Activated CD4-positive, alpha-beta T cell treated with anti-CD3 and anti-CD28 coated beads for 48 hours (primary cell): ENCODE results near the gene REXO4.
"Not testable (repeated sequence)": the region's sequence is repeated elsewhere in the genome, so short reads cannot be mapped to it uniquely, and the experiment has no call there.

Experiments used
- DNase-seq: peaks from one replicate; pipeline ENCODE4 v3.0.0-alpha.2; 2020

REXO4 gene

DNA sequence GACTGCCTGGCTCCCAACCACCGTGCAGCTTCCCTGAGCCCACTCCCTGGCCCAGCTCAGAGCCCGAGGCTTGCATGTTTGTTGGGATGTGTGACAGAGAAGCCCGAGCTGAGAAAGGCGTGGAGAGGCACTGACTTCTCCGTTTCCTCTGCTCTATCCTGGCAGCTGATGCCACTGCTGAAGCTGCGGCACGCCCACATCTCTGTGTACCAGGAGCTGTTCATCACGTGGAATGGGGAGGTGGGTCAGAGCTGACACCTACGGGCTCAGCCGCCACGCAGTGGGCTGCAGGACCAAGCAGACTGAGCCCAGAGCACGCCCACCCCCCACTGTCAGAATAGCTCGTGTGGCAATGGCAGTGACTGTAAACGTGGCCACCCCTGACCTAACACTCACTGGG lies 32.4 kb downstream of the REXO4 start:
- no peak for DNase-seq

DNA sequence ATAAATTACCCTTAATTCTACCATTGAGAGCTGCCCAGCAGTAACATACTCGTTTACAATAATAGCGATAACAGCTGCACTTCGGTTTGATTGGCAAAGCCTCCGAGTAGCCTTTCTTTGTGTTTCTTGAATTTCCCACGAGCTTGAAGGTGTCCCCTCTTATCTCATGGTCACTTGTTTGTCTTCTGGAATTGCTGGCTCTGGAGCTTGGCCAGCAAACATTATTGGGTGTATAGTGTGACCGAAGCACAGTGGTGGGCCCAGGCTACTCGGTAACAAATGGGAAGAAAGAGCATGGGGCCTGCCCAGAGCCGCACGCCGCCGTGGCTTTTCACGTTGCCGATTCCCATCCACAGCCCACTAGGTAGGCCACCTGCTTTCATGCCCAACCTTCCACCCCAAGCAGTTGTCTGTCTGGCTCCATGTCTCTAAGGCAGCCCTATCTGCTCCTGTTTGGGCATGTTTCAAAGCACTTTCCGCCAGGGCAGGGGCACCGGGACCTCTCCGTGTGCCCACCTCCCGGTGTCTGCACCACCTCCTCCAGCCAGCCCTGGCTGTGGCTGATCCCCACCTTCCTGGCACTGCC lies 33.0 kb downstream of the REXO4 start:
- DNase-seq: no peak

DNA sequence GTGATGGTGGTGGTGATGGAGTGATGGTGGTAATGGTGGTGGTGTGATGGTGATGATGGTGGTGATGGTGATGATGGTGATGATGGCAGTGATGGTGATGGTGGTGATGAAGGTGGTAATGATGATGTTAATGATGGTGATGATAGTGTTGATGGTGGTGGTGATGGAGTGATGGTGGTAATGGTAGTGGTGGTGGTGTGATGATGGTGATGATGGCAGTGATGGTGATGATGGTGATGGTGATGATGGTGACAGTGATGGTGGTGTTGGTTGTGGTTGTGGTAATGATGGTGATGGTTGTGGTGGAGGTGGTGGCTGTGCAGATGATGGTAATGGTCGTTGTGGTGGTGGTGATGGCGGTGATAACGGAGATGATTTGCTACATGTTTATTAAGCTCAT lies 34.4 kb downstream of the REXO4 start:
- no peak for DNase-seq

DNA sequence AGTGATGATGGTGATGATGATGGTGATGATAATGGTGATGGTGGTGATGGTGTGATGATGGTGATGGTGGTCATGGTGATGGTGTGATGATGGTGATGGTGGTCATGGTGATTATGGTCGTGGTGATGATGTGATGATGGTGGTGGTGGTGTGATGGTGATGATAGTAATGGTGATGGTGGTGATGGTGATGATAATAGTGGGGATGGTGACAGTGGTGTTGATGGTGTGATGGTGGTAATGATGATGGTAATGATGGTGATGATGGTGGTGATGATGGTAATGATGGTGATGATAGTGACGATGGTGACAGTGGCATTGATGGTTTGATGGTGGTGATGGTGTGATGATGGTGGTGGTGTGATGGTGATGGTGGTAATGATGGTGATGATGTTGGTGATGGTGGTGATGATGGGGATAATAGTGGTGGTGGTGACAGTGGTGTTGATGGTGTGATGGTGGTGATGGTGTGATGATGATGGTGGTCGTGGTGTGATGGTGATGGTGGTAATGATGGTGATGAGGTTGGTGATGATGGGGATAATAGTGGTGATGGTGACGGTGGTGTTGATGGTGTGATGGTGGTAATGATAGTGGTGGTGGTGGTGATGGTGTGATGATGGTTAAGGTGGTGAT lies 35.2 kb downstream of the REXO4 start:
- DNase-seq: no peak

DNA sequence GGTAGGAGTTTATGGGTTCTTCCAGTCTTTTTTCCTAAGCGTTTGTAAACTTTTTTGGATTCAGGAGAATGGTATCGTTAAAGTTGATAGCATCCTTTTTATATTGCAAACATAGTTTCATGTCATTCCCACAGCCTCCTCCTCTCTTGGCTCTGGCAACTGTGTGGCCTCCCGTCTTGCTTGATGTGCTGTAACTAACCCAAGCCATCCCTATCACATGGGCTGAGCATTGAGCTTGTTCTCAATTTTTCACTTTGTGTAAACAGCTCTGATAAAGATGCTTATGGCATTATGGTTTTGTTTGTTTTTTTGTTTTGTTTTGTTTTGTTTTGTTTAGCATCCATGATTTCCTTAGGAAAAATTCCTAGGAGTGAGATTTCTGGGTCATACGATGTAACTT lies 37.1 kb downstream of the REXO4 start:
- DNase-seq: no peak

DNA sequence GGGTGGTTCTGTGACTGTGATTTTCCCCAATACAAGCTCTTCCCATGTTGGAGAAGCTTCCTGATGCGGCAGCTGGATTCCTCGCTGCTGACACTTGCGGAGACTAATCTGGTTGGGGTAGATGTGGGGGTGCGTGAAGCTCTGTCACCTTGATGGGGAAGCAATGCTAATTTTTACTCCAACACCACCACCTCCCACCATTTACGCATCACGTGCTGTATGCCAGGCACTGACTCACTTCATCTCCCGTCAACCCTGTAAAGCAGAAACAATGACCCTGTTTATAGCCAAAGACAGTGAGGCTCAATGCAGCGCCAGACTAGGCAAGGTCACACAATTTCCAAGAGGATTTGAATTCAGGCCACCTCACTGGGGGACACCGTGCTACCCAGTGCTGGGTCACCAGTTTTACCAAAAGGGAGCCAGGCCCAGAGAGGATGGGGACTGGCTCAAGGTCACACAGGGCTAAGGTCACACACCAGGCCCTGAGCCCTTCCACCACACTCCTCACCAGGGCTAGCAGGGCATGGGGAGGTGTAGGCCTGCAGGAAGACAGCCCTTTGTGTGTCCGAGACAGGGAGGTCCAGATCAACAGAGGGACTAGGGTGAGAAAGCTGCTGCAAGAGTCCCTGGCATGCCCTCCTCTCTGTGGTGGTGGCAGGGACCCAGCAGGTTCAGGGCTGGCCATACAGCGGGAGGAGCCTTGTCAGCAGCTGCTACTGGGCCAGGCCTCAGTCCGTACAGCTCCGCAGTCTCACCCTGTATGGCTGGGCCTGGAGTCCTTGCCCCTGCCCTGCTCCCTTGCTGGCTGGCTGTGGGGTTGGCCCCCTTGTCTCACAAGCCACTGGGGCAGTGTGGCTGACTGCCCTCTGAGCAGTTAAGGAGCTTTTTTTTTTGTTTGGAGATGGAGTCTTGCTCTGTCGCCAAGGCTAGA lies 38.4 kb downstream of the REXO4 start:
- no peak for DNase-seq

DNA sequence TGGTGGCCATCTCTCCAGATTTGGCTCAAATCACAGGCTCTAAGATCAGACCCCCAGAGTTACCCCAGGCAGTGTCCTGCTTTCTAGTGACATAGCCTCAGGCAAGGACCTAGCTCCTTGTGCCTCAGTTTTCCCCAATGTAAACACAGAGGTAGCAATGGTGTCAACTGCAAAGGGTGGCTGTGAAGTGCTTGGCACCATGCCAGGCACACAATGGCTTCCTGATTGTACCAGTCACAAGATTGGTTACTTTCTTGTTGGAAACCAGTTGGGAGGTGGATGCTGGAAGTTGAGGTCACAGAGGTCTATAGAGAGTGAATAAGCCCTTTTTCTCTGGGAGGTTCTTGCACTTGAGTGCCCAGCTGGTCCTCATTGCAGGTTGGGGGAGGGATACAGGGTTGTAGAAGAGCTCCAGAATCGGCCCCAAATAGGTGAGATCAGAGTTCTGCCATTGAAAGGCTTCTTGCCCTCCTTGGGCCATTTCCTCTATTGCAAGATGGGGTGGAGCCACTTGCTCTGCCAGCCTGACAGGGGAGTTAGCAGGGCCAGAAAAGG lies 39.3 kb downstream of the REXO4 start:
- no peak for DNase-seq

DNA sequence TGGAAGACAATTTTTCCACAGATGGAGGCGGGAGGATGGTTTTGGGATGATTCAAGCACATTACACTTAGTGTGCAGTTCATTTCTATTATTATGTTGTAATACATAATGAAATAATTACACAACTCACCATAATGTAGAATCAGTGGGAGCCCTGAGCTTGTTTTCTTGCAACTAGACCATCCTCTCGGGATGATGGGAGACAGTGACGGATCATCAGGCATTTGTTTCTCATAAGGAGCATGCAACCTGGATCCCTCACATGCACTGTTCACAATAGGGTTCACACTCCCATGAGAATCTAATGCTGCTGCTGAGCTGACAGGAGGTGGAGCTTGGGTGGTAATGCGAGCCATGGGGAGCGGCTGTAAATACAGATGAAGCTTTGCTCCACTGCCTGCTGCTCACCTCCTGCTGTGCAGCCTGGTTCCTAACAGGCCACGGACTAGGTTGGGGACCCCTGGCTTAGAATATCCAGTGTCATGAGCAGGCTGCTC lies 40.0 kb downstream of the REXO4 start:
- DNase-seq: no peak

DNA sequence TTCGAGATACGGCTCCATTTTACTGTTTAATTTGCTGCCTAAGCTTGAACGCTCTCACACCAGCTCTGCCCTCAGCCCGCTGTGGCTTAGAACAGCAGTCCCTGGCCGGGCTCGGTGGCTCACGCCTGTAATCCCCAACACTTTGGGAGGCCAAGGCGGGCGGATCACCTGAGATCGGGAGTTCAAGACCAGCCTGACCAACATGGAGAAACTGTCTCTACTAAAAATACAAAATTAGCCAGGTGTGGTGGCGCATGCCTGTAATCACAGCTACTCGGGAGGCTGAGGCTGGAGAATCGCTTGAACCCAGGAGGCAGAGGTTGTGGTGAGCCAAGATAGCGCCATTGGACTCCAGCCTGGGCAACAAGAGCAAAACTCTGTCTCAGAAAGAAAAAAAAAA lies 40.5 kb downstream of the REXO4 start:
- not testable (repeated sequence) for DNase-seq

DNA sequence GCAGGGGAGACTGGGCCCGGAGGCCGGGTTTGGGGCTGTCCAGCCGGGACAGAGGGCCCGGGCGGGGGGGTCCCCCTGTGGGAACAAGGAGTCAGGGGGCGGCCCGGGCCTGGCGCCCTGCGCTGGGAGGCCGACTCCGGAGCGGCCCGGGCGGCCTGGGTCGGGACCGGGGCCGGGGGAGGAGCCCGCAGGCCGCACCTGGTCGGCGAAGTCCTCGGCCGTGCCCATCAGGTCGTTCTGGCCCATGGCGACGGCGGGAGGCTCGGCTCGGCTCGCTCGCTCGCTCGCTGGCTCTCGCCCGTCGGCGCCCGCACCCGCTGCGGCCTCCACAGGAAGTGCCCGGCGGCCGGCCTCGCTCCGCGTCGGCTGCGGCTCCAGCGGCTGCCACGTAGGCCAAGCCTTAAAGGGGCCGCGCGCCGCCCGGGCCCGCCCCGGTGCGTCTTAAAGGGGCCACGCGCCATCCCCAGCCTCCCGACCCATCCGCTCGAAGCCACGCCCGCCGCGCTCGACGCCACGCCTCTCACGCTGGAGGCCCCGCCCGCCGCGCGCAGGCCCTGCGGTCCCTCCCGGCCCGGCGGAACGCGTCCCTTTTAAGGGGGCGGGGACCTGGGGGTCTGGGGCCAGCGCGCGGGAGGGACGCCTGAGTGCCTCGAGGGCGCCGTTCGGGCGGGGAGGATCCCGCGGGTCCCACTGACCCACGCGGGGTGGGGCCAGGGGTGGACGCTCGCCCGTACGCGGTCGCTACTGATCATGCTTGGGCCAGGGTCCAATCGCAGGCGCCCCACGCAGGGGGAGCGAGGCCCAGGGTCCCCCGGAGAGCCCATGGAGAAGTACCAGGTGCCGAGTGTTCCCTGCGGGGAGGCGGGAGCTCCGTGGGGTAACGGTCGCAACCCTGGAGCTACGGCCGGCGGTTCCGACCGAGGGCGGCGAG lies 41.8 kb downstream of the REXO4 start, which contains the start of the genes STKLD1 and SURF4:
STKLD1 (plus strand) TSS at position 643 of the 931 bp plus-strand sequence; CDS start at position 751, 108 bp downstream.
SURF4 (minus strand) TSS at position 337 of the 931 bp plus-strand sequence; CDS start at position 246, 91 bp downstream.
- DNase-seq: peak; percentile 97

DNA sequence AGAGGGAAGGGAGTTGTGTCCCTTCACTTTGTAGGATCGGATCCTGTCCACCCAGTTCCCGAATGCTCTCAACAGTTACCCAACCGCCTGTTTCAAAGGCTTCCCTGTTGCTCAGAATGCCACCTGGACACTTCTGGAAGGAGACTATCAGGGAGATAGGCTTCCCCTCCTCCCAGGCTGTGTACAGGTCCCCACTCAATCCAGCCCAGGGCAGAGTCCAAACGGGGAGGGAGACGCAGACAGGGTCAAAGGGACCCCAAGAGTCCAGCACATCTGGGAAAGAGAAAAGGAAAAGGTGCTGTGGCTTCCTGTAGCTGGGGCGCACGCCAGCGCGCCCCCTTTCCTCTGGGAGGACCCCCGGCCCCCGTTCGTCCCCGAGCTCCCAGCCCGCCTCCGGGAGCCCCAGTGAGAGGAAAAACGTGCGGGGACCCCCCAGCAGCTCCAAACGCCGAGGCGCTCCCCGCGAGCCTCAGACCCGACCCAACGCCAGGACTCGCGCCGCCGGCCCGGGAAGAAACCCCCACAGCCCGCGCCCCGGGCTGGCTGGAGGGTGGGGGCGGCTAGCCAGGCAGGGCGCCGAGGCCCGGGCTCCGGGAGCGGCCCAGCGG lies 42.6 kb downstream of the REXO4 start:
- no peak for DNase-seq

DNA sequence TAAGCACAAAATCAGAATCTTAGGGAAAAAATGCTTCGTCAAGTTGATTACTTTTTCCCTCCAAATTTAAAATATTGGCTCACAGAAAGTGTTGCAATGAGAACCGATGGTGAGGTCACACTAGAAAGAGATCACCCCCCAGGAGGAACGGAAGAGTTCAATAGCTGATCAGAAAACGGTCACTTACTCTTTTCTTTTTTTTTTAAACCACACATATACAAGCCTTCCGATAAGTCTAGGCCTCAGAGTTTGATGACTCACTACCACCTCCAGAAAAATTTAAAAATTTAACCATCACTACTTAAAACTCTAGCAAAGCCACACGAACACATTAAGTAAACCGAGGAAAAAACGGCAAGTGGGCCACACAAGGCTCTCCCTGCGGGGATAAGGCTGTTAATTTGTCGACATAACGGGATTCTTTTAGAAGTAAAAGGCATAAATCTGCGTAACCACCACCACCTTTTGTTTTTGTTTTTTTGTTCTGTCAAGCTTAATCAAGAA lies 43.1 kb downstream of the REXO4 start:
- no peak for DNase-seq

DNA sequence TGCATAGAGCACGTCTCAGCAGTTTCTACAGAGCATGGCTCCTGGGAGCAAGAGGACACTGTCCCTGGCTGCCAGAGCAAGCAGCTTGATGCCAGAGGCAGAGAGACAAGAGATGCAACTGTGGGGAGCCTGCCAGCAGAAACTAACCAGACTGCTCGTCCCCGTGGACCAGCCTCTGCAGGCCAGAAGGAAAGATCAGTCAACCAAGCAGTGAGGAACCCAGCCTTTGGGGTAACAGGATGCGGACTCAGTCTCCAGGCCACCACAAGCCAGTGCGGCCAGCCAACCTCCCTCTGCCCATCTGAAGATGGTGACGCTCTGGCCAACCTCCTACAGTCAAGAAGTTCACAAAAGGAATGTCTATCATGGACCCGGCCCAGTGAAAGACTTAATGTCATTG lies 45.7 kb downstream of the REXO4 start:
- no peak for DNase-seq

DNA sequence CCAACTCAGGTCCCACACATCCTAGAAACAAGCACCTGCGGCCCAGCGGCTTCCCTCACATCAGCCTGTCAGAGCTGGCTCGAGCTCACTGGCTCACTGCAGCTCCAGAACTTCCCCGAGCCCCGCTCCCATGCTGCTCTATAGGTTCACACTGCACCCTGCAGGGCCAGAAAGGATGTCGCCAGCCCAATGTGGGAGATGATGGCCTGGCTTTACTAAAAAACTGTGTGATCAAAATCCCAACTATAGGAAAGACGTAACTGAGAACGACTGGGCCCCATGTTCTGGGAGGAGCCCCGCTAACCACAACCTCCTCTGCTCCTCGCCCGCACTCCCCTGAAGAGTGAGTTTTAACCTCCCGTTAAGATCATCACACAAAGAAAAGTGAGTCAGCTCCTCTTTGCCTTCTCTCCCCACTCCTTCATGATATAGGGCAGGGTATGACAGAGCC lies 46.5 kb downstream of the REXO4 start:
- peak; percentile 88 for DNase-seq

DNA sequence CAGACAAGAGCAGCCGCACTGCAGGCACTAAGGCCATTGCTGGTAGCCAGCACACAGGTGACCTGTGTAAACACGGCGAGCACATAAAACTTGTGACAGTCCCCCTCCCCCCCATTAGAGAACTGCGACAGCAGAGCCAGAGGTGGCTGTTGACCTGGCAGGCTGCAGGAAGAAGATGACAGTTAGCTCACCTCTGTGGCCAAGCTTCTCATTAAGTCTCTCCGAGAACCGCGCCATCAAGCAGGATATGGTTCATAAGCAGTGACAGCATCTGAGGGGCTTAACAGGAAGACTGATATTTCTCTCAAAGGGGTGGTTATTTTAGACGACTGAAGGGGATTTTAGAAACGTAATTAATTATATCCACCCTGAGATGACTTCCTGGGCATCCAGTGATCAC lies 47.1 kb downstream of the REXO4 start:
- DNase-seq: peak; percentile 46

DNA sequence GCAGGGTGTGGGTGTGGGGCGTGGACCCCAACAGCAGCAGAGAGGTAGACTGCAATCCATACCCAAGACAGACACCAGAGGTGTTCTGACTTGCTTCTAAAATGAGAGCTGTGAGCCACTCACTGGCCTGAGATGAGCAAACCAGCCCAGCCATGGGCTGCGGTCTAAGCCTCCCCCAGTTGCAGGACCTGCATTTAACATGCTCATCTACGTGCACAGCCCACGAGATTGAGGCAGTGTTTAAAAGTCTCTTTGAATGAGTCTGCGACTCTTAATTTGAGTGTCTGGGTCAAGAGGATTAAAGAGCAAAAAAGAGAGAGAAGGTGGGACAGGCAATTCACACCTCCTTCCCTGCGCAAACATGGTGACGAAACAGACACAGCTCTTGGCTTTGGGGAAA lies 47.9 kb downstream of the REXO4 start:
- DNase-seq: peak; percentile 34

DNA sequence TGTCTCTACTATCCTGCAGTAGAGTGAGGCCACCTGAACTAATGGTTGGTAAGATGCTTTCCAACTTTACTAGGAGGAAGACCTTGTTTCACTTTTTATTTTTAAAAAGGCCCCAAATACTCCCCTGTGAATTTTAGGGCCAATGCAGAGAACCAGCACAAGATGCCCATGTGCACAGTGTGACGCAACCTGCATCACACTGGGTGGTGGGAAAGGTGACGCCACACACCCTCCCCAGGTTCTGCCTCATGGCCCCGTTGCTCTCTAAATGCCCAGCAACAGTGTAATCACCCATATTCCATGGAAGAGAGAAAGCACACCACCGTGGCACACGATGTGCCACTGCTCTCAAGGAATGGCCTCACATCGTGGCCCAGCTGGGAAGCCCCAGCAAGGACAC lies 48.4 kb downstream of the REXO4 start:
- no peak for DNase-seq

DNA sequence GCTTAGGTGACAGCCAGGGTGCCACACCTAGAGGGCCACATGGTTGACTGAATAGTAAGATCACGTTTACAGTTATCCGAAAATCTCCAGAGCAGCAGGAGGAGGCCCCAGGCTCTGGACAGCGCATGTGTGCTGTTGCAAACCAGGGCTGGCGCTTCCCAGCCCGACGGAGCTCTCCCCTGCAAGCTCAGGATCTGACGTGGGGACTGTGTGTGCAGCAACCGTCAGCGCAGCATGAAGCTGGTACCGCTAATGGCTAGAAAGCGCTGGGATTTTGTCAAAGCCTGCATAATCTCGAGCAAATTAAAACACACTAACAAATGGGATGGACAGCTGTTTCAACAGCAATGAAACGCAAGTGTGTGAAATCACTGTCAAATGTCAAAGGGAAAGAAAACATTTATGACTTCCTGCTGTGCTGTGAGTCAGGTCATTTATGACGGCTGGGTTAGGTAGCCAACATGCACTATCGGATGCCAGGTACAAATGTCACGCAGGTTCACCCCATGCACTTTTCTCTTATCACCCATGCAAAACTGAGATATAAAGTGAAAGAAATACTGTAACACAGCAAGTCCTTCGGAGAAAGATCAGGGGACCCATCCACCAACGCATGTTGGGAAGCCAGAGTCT lies 49.4 kb downstream of the REXO4 start:
- DNase-seq: no peak

DNA sequence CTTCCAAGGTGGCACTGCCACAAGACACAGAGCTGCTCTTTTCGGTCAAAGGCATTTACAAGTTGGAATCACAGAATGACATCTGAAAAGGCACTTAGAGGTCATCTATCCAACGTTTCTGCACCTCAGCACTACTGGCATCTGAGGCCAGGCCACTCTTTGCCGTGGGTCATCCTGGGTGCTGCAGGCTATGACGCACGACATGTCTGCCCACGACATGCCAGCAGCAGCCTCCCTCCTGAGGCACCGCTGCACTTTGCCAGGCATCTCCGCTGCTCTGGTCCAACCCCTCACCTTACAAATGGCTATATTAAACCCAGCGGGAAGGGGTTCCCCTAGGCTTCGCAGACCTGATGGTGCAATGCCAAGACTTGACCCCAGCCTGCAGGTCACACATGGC lies 50.0 kb downstream of the REXO4 start:
- no peak for DNase-seq

DNA sequence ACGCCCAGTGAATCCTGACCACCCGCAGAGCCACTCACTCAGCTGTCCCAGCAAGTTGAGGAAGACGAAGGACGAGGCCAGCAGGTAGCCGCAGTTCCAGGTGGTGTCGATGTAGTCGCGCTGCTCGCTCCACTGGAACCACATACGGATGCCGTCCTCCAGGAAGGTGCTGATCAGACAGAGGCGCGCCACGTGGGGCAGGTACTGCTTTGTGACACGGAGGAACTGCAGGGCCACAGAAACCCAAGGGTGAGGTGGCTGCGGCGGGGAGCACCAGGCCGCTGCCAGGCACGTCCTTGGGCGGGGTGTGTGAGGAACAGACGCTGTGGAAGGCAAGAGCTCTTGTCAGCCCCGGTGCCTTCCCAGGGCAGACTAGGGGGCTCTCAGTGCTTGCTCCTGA lies 50.6 kb downstream of the REXO4 start:
- DNase-seq: no peak

DNA sequence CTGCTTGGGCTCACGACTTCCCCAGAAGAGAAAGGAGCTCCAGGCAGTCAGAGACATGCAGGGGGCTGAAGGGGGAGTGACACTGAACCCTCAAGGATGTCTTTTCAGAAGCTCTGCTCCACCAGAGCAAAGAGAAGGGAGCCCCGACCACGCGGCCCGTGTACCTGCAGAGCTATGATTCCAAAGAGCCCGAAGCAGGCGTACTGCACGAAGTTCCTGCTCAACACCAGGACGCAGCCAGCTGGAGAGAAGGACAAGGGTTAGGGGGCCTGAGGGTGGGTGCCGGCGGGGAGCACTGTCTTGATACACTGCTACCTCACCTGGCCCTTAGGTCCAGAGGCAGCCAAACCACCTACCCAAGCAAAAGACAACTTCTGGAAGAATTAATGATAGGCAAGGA lies 51.4 kb downstream of the REXO4 start:
- no peak for DNase-seq
